Activated CD4-positive, CD25-positive, alpha-beta regulatory T cell treated with anti-CD3 and anti-CD28 coated beads, Interleukin-2, amount 50 U/mL, for 24 hours (primary cell): ENCODE data around the gene FRYL.
"Not testable (repeated sequence)": the region's sequence is repeated elsewhere in the genome, so short reads cannot be mapped to it uniquely, and the experiment has no call there.

Source experiments
- ATAC-seq, 2 donors: fragments of 150-1000 bp; cut with Tn5 transposase; one replicate each; pipeline ENCODE4 v1.10.0; 2021; ENCODE audit warnings: mild to moderate bottlenecking in 1 of 2, moderate library complexity in 1 of 2

Gene FRYL

GRCh38 chr4:48779998-48780864, at the start of gene FRYL:
FRYL (minus strand) TSS chr4:48780279; CDS start chr4:48634410, 145,869 bp downstream.
- peak; percentile 95 for ATAC-seq

GRCh38 chr4:48827622-48828021, 47.5 kb upstream of the FRYL start:
- no peak for ATAC-seq

GRCh38 chr4:48821431-48821830, 41.4 kb upstream of the FRYL start:
- ATAC-seq = not testable (repeated sequence)

- ATAC-seq = no peak
Measured at GRCh38 chr4:48816971-48817370, 36.9 kb upstream of the FRYL start.

GRCh38 chr4:48816297-48816696, 36.2 kb upstream of the FRYL start:
- not testable (repeated sequence) for ATAC-seq

- no peak for ATAC-seq
Measured at GRCh38 chr4:48815483-48815882, 35.4 kb upstream of the FRYL start.

- ATAC-seq = no peak
Measured at GRCh38 chr4:48813964-48814363, 33.9 kb upstream of the FRYL start.

- no peak for ATAC-seq
Measured at GRCh38 chr4:48812866-48813265, 32.8 kb upstream of the FRYL start.

- ATAC-seq = no peak
Measured at GRCh38 chr4:48804584-48805301, 24.7 kb upstream of the FRYL start.

- no peak for ATAC-seq
Measured at GRCh38 chr4:48801016-48801715, 21.1 kb upstream of the FRYL start.

- not testable (repeated sequence) for ATAC-seq
Measured at GRCh38 chr4:48800155-48800554, 20.1 kb upstream of the FRYL start.

- no peak for ATAC-seq
Measured at GRCh38 chr4:48799157-48799556, 19.1 kb upstream of the FRYL start.

- no peak for ATAC-seq
Measured at GRCh38 chr4:48798117-48798516, 18.0 kb upstream of the FRYL start.

GRCh38 chr4:48796927-48797679, 17.0 kb upstream of the FRYL start:
- ATAC-seq = no peak

- no peak for ATAC-seq
Measured at GRCh38 chr4:48796191-48796926, 16.3 kb upstream of the FRYL start.

- no peak for ATAC-seq
Measured at GRCh38 chr4:48795108-48795507, 15.0 kb upstream of the FRYL start.

- no peak for ATAC-seq
Measured at GRCh38 chr4:48792348-48793006, 12.4 kb upstream of the FRYL start.

- ATAC-seq = no peak
Measured at GRCh38 chr4:48791313-48791712, 11.2 kb upstream of the FRYL start.

GRCh38 chr4:48790561-48790960, 10.5 kb upstream of the FRYL start:
- ATAC-seq = no peak

- ATAC-seq = no peak
Measured at GRCh38 chr4:48787056-48787455, 7.0 kb upstream of the FRYL start.

- ATAC-seq = no peak
Measured at GRCh38 chr4:48786549-48786948, 6.5 kb upstream of the FRYL start.
